ENCODE data around the gene ZBTB16.

Gene ZBTB16

GRCh38 chr11:114053406-114053805 lies 6.1 kb upstream of the ZBTB16 start:
- Histone ChIP-seq H3K36me3 (ENCODE audit: low read depth) (no peaks in the 10 kb centered on the region), H3K27me3 (ENCODE audit: insufficient read depth, poor library complexity, severe bottlenecking) (peaks cover 9% of the 10 kb centered on the region), H3K9me3 (ENCODE audit: severe bottlenecking) (no peaks in the 10 kb centered on the region), H3K4me3 (ENCODE audit: severe bottlenecking) (no peak overlapping the region), H3K27ac (ENCODE audit: poor library complexity, severe bottlenecking) (no peak overlapping the region), H3K4me1 (ENCODE audit: insufficient read depth, poor library complexity, severe bottlenecking) (no peaks in the 10 kb centered on the region)
- DNase-seq (ENCODE audit: low spot score) (no peak), ATAC-seq (ENCODE audit: low read depth) (no peak)
- TF ChIP-seq, protein P1, sequence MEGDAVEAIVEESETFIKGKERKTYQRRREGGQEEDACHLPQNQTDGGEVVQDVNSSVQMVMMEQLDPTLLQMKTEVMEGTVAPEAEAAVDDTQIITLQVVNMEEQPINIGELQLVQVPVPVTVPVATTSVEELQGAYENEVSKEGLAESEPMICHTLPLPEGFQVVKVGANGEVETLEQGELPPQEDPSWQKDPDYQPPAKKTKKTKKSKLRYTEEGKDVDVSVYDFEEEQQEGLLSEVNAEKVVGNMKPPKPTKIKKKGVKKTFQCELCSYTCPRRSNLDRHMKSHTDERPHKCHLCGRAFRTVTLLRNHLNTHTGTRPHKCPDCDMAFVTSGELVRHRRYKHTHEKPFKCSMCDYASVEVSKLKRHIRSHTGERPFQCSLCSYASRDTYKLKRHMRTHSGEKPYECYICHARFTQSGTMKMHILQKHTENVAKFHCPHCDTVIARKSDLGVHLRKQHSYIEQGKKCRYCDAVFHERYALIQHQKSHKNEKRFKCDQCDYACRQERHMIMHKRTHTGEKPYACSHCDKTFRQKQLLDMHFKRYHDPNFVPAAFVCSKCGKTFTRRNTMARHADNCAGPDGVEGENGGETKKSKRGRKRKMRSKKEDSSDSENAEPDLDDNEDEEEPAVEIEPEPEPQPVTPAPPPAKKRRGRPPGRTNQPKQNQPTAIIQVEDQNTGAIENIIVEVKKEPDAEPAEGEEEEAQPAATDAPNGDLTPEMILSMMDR (IDR thresholded peaks at IDR 0.05; ENCODE audit: poor library complexity, severe bottlenecking) = no peak

- TF ChIP-seq, protein P1 (IDR thresholded peaks at IDR 0.05; ENCODE audit: poor library complexity, severe bottlenecking) = no peak
- DNase-seq (ENCODE audit: low spot score) (no peak), ATAC-seq (ENCODE audit: low read depth) (no peak)
- H3K27ac ChIP-seq (ENCODE audit: poor library complexity, severe bottlenecking) = no peak overlapping the region
- H3K36me3 ChIP-seq (ENCODE audit: low read depth) = no peaks in the 10 kb centered on the region
- H3K9me3 ChIP-seq (ENCODE audit: severe bottlenecking) = no peaks in the 10 kb centered on the region
- H3K4me3 ChIP-seq (ENCODE audit: severe bottlenecking) = no peak overlapping the region
- no peaks in the 10 kb centered on the region for H3K4me1 ChIP-seq (ENCODE audit: insufficient read depth, poor library complexity, severe bottlenecking)
- H3K27me3 ChIP-seq (ENCODE audit: insufficient read depth, poor library complexity, severe bottlenecking) = peaks cover 16% of the 10 kb centered on the region
Observed at GRCh38 chr11:114054806-114055205, 4.7 kb upstream of the ZBTB16 start.

DNA sequence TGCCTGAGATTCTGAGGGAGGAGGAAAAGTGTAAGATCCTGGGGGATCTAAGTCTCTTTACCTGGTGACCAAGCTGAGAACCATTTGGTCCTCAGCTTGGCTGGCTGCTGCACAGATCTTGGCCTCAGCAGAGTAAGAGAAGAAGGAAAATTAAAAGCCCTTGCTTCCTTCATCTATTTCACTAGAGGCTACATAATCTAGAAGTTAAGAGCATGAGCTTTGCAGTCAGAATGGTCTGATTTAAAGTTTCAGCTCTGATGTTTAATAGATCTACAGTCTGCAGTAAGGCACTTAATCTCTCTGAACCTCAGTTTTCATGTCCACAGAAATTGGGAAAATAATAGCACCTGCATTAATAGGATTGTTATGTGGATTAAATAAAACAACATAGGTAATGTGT lies 3.1 kb upstream of the ZBTB16 start:
- Histone ChIP-seq H3K4me3 (ENCODE audit: severe bottlenecking) (no peak overlapping the region), H3K27me3 (ENCODE audit: insufficient read depth, poor library complexity, severe bottlenecking) (peaks cover 16% of the 10 kb centered on the region), H3K27ac (ENCODE audit: poor library complexity, severe bottlenecking) (no peak overlapping the region), H3K4me1 (ENCODE audit: insufficient read depth, poor library complexity, severe bottlenecking) (no peaks in the 10 kb centered on the region), H3K9me3 (ENCODE audit: severe bottlenecking) (no peaks in the 10 kb centered on the region), H3K36me3 (ENCODE audit: low read depth) (peaks cover 1% of the 10 kb centered on the region; the same call in 1 of the 2 replicates)
- TF ChIP-seq, protein P1 (IDR thresholded peaks at IDR 0.05; ENCODE audit: poor library complexity, severe bottlenecking) = no peak
- ATAC-seq (ENCODE audit: low read depth) (no peak), DNase-seq (ENCODE audit: low spot score) (no peak)

GRCh38 chr11:114057147-114057546 lies 2.4 kb upstream of the ZBTB16 start:
- no peak for DNase-seq (ENCODE audit: low spot score)
- Histone ChIP-seq H3K36me3 (ENCODE audit: low read depth) (peaks cover 8% of the 10 kb centered on the region), H3K9me3 (ENCODE audit: severe bottlenecking) (no peaks in the 10 kb centered on the region), H3K4me3 (ENCODE audit: severe bottlenecking) (no peak overlapping the region), H3K27ac (ENCODE audit: poor library complexity, severe bottlenecking) (no peak overlapping the region), H3K4me1 (ENCODE audit: insufficient read depth, poor library complexity, severe bottlenecking) (peaks cover under 1% of the 10 kb centered on the region), H3K27me3 (ENCODE audit: insufficient read depth, poor library complexity, severe bottlenecking) (peaks cover 16% of the 10 kb centered on the region)
- TF ChIP-seq, protein P1 (IDR thresholded peaks at IDR 0.05; ENCODE audit: poor library complexity, severe bottlenecking) = no peak
- no peak for ATAC-seq (ENCODE audit: low read depth)

DNA sequence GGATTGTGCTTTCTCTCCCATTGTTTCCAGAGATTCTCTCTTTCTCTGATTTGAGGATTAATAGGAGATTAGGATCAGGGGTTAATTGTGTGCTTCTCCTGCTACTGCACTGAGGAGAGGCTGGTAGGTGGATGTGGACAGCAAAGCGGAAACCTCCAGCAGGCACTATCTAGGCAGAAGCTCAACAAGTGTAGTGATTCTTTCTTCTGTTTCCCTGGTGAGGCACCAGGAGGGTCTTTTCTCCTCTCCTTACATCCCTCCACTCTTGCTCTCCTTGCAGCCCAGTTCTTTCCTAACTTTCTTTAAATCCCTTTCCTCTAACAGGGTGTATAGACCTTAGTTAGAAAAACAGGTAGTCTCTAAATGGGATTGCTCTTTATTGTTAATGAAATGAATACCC lies 1.9 kb upstream of the ZBTB16 start:
- TF ChIP-seq, protein P1 (IDR thresholded peaks at IDR 0.05; ENCODE audit: poor library complexity, severe bottlenecking) = no peak
- DNase-seq (ENCODE audit: low spot score) = no peak
- H3K4me3 ChIP-seq (ENCODE audit: severe bottlenecking) = no peak overlapping the region
- H3K36me3 ChIP-seq (ENCODE audit: low read depth) = peaks cover 12% of the 10 kb centered on the region
- peaks cover 16% of the 10 kb centered on the region for H3K27me3 ChIP-seq (ENCODE audit: insufficient read depth, poor library complexity, severe bottlenecking)
- no peak overlapping the region for H3K27ac ChIP-seq (ENCODE audit: poor library complexity, severe bottlenecking)
- H3K4me1 ChIP-seq (ENCODE audit: insufficient read depth, poor library complexity, severe bottlenecking) = peaks cover 3% of the 10 kb centered on the region
- H3K9me3 ChIP-seq (ENCODE audit: severe bottlenecking) = no peaks in the 10 kb centered on the region
- no peak for ATAC-seq (ENCODE audit: low read depth)
